PFSK-1 (cell line): ENCODE results near the gene SOWAHC.

Experiments
- FOXP2 ChIP-seq: optimal IDR thresholded peaks from 2 replicates; pipeline ENCODE3; 2011; ENCODE audit warnings: borderline replicate concordance, control low read depth, inconsistent platforms; ENCODE audit not compliant: insufficient read depth; ENCODE audit errors: extremely low read length, extremely low read depth
- POLR2AphosphoS5 ChIP-seq: IDR thresholded peaks from 2 replicates; pipeline ENCODE4 v1.6.1; 2012; ENCODE audit warnings: low read depth, mild to moderate bottlenecking, control low read depth, low read length, moderate library complexity
- REST ChIP-seq, 2 experiments: IDR thresholded peaks; 2 replicates each; pipeline versions ENCODE4 v1.6.1 to v1.8.0; 2011 to 2012; ENCODE audit warnings: low read depth in 2 of 2, low read length in 2 of 2, control low read depth in 1 of 2, inconsistent platforms in 1 of 2, mild to moderate bottlenecking in 1 of 2, moderate library complexity in 1 of 2; ENCODE audit not compliant: insufficient read depth in 1 of 2
- SIN3A ChIP-seq: IDR thresholded peaks from 2 replicates; pipeline ENCODE4 v1.6.1; 2012; ENCODE audit warnings: mild to moderate bottlenecking, low read length, moderate library complexity, borderline replicate concordance; ENCODE audit not compliant: insufficient read depth
- TAF1 ChIP-seq: IDR thresholded peaks from 2 replicates; pipeline ENCODE4 v1.6.1; 2012; ENCODE audit warnings: low read length, control low read depth, borderline replicate concordance; ENCODE audit not compliant: insufficient read depth

The SOWAHC gene

GRCh38 chr2:109660046-109660860 lies 46.1 kb downstream of the SOWAHC start:
- no peak for TF ChIP-seq REST (IDR thresholded peaks at IDR 0.05; ENCODE audit: insufficient read depth in 1 of 2, low read depth in 2 of 2, low read length in 2 of 2)
- no peak for TF ChIP-seq FOXP2
- TF ChIP-seq POLR2AphosphoS5: no peak
- no peak for TF ChIP-seq SIN3A
- no peak for TF ChIP-seq TAF1

- TF ChIP-seq SIN3A: no peak
- TF ChIP-seq FOXP2: no peak
- TF ChIP-seq REST (IDR thresholded peaks at IDR 0.05; ENCODE audit: insufficient read depth in 1 of 2, low read depth in 2 of 2, low read length in 2 of 2): no peak
- TF ChIP-seq TAF1: no peak
- TF ChIP-seq POLR2AphosphoS5: no peak
Measured at GRCh38 chr2:109662889-109663288, 48.7 kb downstream of the SOWAHC start.

GRCh38 chr2:109663721-109664120 lies 49.6 kb downstream of the SOWAHC start:
- TF ChIP-seq REST (IDR thresholded peaks at IDR 0.05; ENCODE audit: insufficient read depth in 1 of 2, low read depth in 2 of 2, low read length in 2 of 2) (peak in 1 of 2 experiments; percentile 26; a peak in 1 of 4 replicates), TAF1 (no peak), POLR2AphosphoS5 (no peak), FOXP2 (no peak)

- TF ChIP-seq TAF1 (no peak), POLR2AphosphoS5 (no peak), SIN3A (no peak), FOXP2 (no peak), REST (IDR thresholded peaks at IDR 0.05; ENCODE audit: insufficient read depth in 1 of 2, low read depth in 2 of 2, low read length in 2 of 2) (no peak)
Measured at GRCh38 chr2:109666466-109666865, 52.3 kb downstream of the SOWAHC start.
